Spleen (tissue), 7 donors: ENCODE data around the gene POLR2F.

Experiments
- POLR2A ChIP-seq, 3 donors: fragments of 450-650 bp; IDR thresholded peaks; one replicate each; pipeline ENCODE4 v1.5.1; 2017; ENCODE audit warnings: antibody characterized with exemption in 3 of 3, mild to moderate bottlenecking in 1 of 3
- TF ChIP-seq, protein P1 (sequence below), 11 experiments: fragments of 200-600 bp in 7 of 11; fragments of 450-650 bp in 4 of 11; sonication (generic) in 4 of 11; IDR thresholded peaks in 8 of 11; conservative IDR thresholded peaks in 3 of 11; 1 replicate in 7 of 11; 2 replicates in 4 of 11; pipeline versions ENCODE4 v1.4.0 to v1.8.0; 2016 to 2021; ENCODE audit warnings: antibody characterized with exemption in 11 of 11, inconsistent platforms in 4 of 11, mild to moderate bottlenecking in 1 of 11
- donor health status: DM: no; HTN: no; CAD: no; lungs with moderate emphysema.
- donor health status: DM: no; HTN: no; CAD: no.
- donor health status: DM: no; HTN: no; CAD: no.

DNA sequence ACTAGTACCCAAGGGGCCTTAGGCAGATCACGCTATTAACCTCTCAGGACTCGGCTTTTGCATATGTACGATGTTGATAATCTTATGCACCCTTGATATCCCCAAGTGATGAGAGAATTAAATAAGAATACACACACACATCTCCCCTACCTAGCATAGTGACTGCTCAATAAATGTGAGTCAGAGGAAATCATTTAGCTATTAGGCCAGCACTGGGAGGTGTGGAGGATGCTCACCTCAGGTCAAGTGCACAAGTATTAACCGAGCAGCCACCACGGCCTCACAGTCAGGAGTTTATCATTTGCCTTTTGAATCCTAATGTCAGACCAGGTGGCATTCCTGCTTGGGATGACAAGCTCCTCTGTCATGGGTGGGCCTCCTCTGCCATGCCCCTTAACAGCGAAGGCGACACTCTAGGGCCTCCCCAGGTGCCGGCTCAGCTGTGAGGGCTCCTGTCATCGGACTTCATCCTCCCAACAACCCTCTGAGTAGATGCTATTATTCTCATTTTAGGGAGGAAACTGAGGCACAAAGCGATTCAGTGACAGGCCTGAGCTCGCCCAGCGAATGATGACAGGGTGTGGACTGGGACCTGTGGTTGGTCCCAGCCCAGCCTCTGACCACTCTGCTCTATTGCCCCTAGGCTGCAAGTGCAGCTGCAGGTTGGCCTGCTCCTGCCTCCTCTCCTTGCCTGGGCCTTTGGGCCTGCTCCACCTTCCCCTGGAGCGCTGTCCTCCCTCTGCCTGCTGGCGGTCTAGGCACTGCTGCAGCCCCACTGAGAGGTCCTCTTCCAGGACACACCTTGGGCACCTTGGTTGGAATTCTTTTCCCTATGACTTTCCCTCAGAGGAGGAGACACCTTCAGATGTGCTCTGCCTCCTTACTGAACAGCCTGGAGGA is 35.9 kb downstream of the POLR2F start:
- TF ChIP-seq, protein P1, sequence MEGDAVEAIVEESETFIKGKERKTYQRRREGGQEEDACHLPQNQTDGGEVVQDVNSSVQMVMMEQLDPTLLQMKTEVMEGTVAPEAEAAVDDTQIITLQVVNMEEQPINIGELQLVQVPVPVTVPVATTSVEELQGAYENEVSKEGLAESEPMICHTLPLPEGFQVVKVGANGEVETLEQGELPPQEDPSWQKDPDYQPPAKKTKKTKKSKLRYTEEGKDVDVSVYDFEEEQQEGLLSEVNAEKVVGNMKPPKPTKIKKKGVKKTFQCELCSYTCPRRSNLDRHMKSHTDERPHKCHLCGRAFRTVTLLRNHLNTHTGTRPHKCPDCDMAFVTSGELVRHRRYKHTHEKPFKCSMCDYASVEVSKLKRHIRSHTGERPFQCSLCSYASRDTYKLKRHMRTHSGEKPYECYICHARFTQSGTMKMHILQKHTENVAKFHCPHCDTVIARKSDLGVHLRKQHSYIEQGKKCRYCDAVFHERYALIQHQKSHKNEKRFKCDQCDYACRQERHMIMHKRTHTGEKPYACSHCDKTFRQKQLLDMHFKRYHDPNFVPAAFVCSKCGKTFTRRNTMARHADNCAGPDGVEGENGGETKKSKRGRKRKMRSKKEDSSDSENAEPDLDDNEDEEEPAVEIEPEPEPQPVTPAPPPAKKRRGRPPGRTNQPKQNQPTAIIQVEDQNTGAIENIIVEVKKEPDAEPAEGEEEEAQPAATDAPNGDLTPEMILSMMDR (IDR thresholded peaks at IDR 0.05 in 8 of 11, conservative IDR thresholded peaks at IDR 0.05 in 3 of 11) = no peak
- TF ChIP-seq POLR2A (IDR thresholded peaks at IDR 0.05) = no peak
